Sigmoid colon (tissue), 4 donors: ENCODE measurements around the gene CCT3.

Experiments used
- CTCF ChIP-seq, 4 experiments: fragments of 450-650 bp in 3 of 4; fragments of 200-600 bp in 1 of 4; IDR thresholded peaks; one replicate each; pipeline ENCODE4 v1.5.1; 2016 to 2019; ENCODE audit warnings: antibody characterized with exemption in 4 of 4, mild to moderate bottlenecking in 3 of 4, moderate library complexity in 2 of 4
- POLR2A ChIP-seq, 2 donors: fragments of 450-650 bp; IDR thresholded peaks; one replicate each; pipeline ENCODE4 v1.6.1; 2016; ENCODE audit warnings: antibody characterized with exemption in 2 of 2, mild to moderate bottlenecking in 2 of 2, moderate library complexity in 2 of 2
- POLR2AphosphoS5 ChIP-seq, 4 donors: sonication (generic); formaldehyde crosslinking; IDR thresholded peaks; one replicate each; pipeline ENCODE4 v1.6.1; 2017; ENCODE audit warnings: antibody characterized with exemption in 4 of 4

- TF ChIP-seq CTCF (IDR thresholded peaks at IDR 0.05), result no peak
- TF ChIP-seq POLR2AphosphoS5 (IDR thresholded peaks at IDR 0.05), result no peak
- no peak for TF ChIP-seq POLR2A (IDR thresholded peaks at IDR 0.05)
Observed at GRCh38 chr1:156358641-156359040, 20.5 kb upstream of the CCT3 start.
